22Rv1 (cell line): ENCODE measurements around the gene POU2F3.

Experiments
- CTCF ChIP-seq: fragments of 450-650 bp; IDR thresholded peaks from 2 replicates; pipeline ENCODE4 v1.5.1; 2017; ENCODE audit warnings: mild to moderate bottlenecking
- ZFX ChIP-seq: fragments of 450-650 bp; IDR thresholded peaks from 2 replicates; pipeline ENCODE4 v1.6.1; 2017; ENCODE audit warnings: antibody characterized with exemption, borderline replicate concordance

GRCh38 chr11:120339394-120339890 lies 99.5 kb downstream of the POU2F3 start:
- TF ChIP-seq CTCF (no peak), ZFX (no peak)
